DOHH2 (cell line): ENCODE results near the gene TM4SF5.

Experiments used
- EZH2phosphoT487 ChIP-seq: fragments of 200-600 bp; sonication (generic); IDR thresholded peaks from 2 replicates; pipeline ENCODE4 v1.6.1; 2017; ENCODE audit warnings: borderline replicate concordance, mild to moderate bottlenecking, antibody characterized with exemption, low read length, moderate library complexity, mixed read lengths
- TF ChIP-seq, protein P1 (sequence below): fragments of 200-600 bp; sonication (generic); IDR thresholded peaks from one replicate; pipeline ENCODE4 v1.5.1; 2014; ENCODE audit warnings: antibody characterized with exemption, mild to moderate bottlenecking, low read depth, low read length; ENCODE audit not compliant: poor library complexity, severe bottlenecking

GRCh38 chr17:4810696-4811290, 39.1 kb downstream of the TM4SF5 start:
- TF ChIP-seq, protein P1, sequence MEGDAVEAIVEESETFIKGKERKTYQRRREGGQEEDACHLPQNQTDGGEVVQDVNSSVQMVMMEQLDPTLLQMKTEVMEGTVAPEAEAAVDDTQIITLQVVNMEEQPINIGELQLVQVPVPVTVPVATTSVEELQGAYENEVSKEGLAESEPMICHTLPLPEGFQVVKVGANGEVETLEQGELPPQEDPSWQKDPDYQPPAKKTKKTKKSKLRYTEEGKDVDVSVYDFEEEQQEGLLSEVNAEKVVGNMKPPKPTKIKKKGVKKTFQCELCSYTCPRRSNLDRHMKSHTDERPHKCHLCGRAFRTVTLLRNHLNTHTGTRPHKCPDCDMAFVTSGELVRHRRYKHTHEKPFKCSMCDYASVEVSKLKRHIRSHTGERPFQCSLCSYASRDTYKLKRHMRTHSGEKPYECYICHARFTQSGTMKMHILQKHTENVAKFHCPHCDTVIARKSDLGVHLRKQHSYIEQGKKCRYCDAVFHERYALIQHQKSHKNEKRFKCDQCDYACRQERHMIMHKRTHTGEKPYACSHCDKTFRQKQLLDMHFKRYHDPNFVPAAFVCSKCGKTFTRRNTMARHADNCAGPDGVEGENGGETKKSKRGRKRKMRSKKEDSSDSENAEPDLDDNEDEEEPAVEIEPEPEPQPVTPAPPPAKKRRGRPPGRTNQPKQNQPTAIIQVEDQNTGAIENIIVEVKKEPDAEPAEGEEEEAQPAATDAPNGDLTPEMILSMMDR: no peak
- no peak for TF ChIP-seq EZH2phosphoT487
